H54 (cell line): ENCODE results near the gene ISLR2.
A peak's percentile ranks its signal among the peaks of the same experiment; 100 is the strongest.

Source experiments
- DNase-seq: peaks from one replicate; pipeline ENCODE4 v3.0.0; 2011; ENCODE audit warnings: low spot score, mixed read lengths; ENCODE audit not compliant: insufficient read length
- FAIRE-seq: peaks from 3 replicates; lab custom pipeline; 2011; peaks lifted over from hg19 to GRCh38; lab: Jason Lieb, UNC
- POLR2A ChIP-seq: IDR thresholded peaks from 2 replicates; pipeline ENCODE4 v1.6.1; 2011; ENCODE audit warnings: low read depth, mild to moderate bottlenecking, low read length

The ISLR2 gene

DNA sequence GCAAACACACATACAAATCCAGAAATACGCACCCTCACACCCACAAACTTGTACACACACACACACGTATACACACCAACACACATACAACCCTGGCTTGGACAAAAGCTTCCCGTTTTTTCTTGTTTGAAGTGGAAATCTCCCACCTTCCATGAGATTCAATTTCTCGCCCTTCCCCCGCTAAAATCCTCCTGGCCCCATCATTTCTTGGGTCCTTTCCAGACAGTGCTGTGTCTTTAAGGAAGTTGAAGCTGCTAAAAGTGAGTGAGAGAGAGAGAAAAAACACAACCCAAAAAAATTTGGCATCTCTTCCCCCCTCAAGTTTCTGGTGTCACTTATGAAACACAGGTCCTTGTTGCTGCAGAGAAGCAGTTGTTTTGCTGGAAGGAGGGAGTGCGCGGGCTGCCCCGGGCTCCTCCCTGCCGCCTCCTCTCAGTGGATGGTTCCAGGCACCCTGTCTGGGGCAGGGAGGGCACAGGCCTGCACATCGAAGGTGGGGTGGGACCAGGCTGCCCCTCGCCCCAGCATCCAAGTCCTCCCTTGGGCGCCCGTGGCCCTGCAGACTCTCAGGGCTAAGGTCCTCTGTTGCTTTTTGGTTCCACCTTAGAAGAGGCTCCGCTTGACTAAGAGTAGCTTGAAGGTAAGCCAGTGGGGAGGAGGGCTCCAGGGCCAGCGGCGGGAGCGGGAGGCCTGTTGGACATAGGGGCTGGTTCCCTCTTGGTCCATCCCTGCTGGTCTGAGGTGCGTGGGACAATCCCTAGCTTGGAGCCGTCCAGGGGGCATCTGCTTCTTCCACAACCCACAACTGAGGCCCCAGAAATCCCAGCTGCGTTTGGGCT, 43.2 kb downstream of the ISLR2 start, which contains the start of gene ISLR:
ISLR (plus strand) TSS at position 331 of the 839 bp plus-strand sequence. CDS start 1,149 bp downstream, outside the sequence.
- TF ChIP-seq POLR2A, result no peak
- DNase-seq, result no peak
- FAIRE-seq, result no peak

DNA sequence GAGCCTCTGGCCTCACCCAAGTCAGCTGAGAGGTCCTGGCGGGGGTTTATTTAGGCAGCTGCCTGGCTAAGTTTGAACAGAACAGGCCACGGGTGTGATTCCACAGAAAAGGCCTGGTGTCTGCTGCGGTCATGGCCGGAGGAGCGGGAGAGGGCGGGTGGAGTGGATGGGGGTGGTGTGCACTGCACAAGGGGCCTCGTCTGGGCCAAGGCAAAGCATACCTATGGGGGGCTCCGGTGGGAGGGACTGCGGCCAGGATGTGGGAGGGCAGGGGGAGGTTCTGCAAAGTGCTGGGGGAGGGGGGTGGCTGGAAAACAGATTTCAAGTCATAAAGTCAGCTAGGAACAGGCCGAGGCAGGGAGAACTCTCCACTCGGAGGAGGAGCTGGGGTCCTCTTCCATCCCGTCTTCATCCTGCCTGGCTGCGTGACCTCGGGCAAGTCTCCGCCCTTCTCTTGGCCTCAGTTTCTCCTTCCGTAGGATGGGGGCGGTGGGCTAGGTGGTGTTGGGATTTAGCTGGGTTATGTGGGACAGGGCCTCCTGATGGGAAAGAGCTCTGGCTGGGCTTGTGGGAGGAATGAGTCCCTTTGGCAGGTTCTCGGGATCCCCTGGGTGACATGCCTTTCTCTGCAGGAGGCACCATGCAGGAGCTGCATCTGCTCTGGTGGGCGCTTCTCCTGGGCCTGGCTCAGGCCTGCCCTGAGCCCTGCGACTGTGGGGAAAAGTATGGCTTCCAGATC, 44.0 kb downstream of the ISLR2 start:
- DNase-seq (no peak), FAIRE-seq (no peak)
- TF ChIP-seq POLR2A, result no peak

DNA sequence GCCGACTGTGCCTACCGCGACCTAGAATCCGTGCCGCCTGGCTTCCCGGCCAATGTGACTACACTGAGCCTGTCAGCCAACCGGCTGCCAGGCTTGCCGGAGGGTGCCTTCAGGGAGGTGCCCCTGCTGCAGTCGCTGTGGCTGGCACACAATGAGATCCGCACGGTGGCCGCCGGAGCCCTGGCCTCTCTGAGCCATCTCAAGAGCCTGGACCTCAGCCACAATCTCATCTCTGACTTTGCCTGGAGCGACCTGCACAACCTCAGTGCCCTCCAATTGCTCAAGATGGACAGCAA, 44.5 kb downstream of the ISLR2 start:
- no peak for TF ChIP-seq POLR2A
- no peak for DNase-seq
- FAIRE-seq, result no peak

DNA sequence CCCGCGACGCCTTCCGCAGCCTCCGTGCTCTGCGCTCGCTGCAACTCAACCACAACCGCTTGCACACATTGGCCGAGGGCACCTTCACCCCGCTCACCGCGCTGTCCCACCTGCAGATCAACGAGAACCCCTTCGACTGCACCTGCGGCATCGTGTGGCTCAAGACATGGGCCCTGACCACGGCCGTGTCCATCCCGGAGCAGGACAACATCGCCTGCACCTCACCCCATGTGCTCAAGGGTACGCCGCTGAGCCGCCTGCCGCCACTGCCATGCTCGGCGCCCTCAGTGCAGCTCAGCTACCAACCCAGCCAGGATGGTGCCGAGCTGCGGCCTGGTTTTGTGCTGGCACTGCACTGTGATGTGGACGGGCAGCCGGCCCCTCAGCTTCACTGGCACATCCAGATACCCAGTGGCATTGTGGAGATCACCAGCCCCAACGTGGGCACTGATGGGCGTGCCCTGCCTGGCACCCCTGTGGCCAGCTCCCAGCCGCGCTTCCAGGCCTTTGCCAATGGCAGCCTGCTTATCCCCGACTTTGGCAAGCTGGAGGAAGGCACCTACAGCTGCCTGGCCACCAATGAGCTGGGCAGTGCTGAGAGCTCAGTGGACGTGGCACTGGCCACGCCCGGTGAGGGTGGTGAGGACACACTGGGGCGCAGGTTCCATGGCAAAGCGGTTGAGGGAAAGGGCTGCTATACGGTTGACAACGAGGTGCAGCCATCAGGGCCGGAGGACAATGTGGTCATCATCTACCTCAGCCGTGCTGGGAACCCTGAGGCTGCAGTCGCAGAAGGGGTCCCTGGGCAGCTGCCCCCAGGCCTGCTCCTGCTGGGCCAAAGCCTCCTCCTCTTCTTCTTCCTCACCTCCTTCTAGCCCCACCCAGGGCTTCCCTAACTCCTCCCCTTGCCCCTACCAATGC, 45.1 kb downstream of the ISLR2 start:
- DNase-seq (no peak), FAIRE-seq (no peak)
- no peak for TF ChIP-seq POLR2A

DNA sequence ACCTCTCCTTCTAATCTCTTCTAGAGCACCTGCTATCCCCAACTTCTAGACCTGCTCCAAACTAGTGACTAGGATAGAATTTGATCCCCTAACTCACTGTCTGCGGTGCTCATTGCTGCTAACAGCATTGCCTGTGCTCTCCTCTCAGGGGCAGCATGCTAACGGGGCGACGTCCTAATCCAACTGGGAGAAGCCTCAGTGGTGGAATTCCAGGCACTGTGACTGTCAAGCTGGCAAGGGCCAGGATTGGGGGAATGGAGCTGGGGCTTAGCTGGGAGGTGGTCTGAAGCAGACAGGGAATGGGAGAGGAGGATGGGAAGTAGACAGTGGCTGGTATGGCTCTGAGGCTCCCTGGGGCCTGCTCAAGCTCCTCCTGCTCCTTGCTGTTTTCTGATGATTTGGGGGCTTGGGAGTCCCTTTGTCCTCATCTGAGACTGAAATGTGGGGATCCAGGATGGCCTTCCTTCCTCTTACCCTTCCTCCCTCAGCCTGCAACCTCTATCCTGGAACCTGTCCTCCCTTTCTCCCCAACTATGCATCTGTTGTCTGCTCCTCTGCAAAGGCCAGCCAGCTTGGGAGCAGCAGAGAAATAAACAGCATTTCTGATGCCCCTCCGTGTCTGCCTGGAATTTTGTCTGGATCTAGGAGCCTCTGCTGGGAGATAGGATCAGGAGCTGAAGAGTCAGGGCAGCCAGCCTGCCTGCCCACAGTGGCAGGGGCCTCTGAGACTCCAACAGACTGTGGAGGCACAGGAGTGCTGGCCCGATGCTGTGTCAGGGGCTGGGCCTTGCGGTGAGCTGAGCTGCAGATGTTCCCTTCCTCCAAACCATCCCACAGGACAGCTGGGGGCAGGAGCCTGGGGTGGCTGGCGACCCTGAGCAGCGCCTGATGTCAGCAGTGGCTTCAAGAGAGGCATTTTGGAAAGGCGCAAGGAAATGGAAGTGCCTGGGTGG, 46.2 kb downstream of the ISLR2 start:
- TF ChIP-seq POLR2A, result no peak
- FAIRE-seq, result no peak
- DNase-seq, result no peak

DNA sequence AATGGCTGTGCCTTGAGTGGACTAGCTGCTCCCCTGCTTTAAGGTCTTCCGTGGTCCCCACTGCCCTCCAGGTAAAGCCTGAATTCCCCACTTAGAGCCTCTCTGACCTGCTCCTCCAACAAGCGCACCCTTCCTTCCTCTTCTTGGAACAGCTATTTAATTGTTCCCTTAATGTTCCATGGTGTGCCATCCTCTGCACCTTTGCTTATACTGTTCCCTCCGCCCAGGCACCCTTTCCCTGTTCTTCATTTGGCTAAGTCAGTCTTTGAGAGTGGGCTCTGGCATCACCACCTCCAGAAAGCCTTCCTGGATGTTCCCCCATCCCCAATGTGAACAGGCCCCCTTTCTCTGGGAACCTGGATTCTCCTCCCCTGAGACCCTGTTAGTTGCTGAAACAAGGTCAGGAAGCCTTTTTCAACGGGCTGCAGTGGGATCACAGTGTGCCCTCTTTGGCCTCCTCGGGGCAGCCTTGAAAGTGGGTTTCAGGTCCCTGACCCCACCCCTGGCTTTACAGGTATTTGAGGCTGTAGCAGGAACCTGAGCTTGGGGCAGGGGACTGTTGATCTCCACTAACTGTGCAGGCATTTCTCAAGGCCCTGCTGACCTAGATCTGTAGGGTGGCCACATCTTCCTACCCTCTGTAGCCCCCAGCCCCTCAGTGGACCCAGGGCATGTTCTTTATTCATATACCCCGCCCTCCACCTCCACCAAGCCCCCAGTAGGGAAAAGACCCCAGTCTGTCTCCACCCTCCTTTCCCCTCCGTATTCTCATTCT, 48.1 kb downstream of the ISLR2 start:
- no peak for FAIRE-seq
- no peak for DNase-seq
- TF ChIP-seq POLR2A, result no peak

DNA sequence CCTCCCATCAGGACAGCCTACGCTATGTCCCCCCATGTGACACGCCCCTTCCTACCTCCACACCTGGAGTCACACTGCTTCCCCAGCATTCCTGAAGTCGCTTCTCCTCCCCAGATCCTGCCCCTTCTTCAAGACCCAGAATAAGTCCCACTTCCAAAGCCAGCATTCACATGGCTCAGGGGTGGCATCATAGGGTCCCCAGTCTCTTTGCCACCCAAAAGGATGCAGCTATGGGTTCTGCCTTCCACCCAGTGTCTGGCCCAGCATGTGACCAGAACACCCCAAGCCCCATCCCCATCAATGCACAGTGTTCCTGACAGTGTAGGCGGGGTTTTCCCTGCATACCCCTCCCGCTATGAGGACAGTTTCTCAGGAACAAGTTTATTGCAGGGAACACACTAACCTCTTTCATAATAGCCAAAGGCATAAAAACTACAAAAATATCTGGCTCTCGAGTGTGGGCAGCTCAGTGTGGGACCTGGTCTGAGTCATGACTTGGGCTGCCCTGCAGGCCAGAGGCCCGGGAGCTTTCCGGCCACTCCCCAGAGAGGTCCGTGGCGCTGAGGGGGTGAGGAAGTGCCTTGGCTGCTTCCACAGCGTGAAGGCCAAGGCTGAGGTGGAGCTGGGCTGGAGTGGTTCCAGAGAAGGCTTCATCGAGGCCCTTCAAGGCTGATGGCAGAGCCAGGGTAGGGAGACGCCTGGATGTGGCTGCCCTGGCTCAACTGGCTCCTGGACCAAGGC, 48.9 kb downstream of the ISLR2 start:
- peak; percentile 17; the same call in 1 of the 2 replicates for TF ChIP-seq POLR2A
- no peak for FAIRE-seq
- DNase-seq, result peak; percentile 68

DNA sequence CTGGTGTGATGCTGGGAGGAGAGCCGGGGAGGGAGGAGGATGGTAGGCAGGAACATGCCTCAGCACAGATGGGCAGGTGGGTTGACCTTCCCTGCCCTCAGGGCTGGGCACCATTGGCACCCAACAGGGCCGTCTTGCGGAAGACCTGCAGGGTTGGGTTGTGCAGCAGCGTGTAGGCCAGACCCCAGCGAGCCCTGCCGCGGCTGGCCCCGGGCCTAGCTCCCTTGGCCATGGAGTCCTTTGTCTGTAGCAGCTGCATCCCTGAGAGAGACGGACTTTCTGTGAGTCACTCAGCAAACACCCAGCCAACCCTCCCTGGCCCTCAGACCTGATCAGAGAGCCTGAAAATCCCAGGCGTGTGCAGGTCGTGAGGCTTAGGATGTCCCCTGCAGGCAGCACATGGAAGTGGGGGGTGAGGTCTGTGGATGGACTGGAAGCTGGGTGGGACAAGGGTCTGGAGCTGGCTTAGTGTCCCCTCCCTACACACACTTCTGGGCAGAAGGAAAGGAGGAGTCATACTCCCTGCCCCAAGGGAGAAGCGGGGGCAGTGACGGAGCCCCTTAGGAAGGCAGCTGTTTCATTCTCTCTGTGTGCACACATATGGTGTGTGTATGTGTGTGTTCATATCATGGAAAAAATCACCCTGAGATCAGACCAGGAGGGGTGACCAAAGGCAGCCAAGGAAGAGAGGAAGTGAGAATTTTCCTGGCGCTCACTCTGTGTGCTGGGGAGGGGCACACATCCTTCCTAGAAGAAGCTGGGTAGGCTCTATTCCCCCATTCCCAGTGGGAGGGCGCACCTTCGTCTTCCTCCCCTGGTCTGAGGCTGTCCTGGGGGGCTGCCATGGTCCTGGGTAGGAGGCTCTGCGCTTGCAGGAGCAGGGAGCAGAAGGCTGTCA, 49.8 kb downstream of the ISLR2 start:
- TF ChIP-seq POLR2A, result no peak
- no peak for FAIRE-seq
- peak; percentile 54 for DNase-seq

DNA sequence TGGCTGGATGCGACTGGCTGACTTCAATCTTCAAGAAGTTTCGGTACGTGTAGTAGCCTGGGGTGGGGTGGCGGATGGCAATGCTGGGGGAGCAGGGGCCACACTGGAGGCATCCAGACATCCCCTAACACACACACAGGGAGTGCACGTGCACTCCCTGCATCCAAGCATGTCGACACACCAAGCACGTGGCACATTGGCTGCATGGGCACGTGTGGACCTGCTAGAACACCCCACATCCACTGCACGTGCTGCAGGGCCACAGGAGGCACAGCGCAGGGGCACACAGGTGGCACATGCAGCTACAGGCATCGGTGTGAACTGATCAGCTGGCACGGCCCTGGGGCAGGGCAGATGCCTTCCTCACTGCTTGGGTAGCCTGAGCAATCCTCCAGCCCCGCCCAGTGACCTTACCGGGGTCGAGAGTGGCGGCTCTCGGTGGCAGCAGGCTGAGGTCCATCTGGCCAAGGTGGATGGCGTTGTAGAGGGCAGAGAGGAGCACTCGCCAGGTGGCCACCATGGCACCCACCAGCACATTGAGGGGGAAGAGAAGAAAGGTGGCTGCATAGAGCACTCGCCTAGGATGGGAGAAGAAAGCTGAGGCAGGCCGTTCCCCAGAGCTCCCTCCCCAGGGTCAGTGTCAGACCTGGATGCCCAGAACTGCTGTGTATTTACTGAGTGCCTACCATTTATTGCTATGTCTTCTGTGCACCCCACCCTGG, 50.7 kb downstream of the ISLR2 start:
- 0 out of 2 replicates have a peak, but pooled peaks have one; percentile 22 for TF ChIP-seq POLR2A
- no peak for FAIRE-seq

DNA sequence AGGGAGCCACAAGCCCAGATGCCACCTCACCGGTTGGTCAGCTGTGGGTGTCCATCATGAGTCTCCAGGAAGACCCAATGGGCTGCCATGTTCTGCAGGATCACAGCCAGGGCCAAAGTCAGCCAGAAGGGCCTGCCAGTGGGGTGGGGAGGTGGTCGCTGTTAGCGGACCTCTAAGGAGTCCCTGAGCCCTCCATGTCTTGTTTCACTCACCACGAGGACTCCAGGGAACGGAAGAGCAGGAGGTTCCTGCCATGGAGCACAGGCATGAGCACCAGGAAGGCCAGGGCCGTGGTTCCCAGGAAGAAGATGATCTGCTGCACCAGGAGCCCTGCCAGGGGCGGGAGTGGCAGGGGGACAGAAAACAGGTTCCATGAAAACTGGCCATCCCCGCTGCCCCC, 51.7 kb downstream of the ISLR2 start:
- no peak for FAIRE-seq
- DNase-seq, result no peak

More for the DNA sequence above, 50.7 kb downstream of the ISLR2 start:
- no peak for DNase-seq

More for the DNA sequence above, 51.7 kb downstream of the ISLR2 start:
- no peak for TF ChIP-seq POLR2A
